H1 (cell line): ENCODE results near the gene HSD17B10. TPM values are rescaled to one million over a fixed set of nuclear protein-coding genes. Genes with fewer than 3 reads are reported as not detected.

Source experiments
- ATF2 ChIP-seq: IDR thresholded peaks from 2 replicates; pipeline ENCODE4 v1.6.1; 2012; ENCODE audit warnings: low read length, inconsistent platforms
- ATF3 ChIP-seq: IDR thresholded peaks from 2 replicates; pipeline ENCODE4 v1.6.1; 2011; ENCODE audit warnings: low read depth, mild to moderate bottlenecking, low read length; ENCODE audit not compliant: insufficient read depth
- CHD1 ChIP-seq: IDR thresholded peaks from 2 replicates; pipeline ENCODE4 v1.6.1; 2012; ENCODE audit warnings: low read depth, low read length, improper control_type of control experiment
- RFX5 ChIP-seq: IDR thresholded peaks from 2 replicates; pipeline ENCODE4 v1.6.1; 2011; ENCODE audit warnings: low read depth, low read length, improper control_type of control experiment, borderline replicate concordance
- SIN3A ChIP-seq, 2 experiments: IDR thresholded peaks in 1 of 2; conservative IDR thresholded peaks in 1 of 2; 2 replicates each; pipeline ENCODE4 v1.6.1; 2011 to 2012; ENCODE audit warnings: low read length in 2 of 2, improper control_type of control experiment in 1 of 2, low read depth in 1 of 2, mild to moderate bottlenecking in 1 of 2
- SP4 ChIP-seq: IDR thresholded peaks from 2 replicates; pipeline ENCODE4 v1.6.1; 2012; ENCODE audit warnings: low read length, inconsistent platforms
- SRF ChIP-seq: IDR thresholded peaks from 2 replicates; pipeline ENCODE4 v1.6.1; 2011; ENCODE audit warnings: mild to moderate bottlenecking, low read depth, low read length, moderate library complexity
- USF2 ChIP-seq: IDR thresholded peaks from 2 replicates; pipeline ENCODE4 v1.6.1; 2011; ENCODE audit warnings: low read length, improper control_type of control experiment
- polyA plus RNA-seq, 7 experiments: library from polyadenylated mRNA; depleted of rRNA in 3 of 7; stranded (reverse) in 5 of 7; unstranded in 2 of 7; fragments of >200 nt in 5 of 7; fragments of 200-250 nt in 2 of 7; gene quantifications; 1 replicate in 5 of 7; 2 replicates in 1 of 7; 4 replicates in 1 of 7; pipeline versions ENCODE4 v1.2.1 to v1.2.3, GENCODE V29; 2011 to 2013; ENCODE audit warnings: missing spikeins in 2 of 7, mixed read lengths in 2 of 7
- total RNA-seq: library from RNA; stranded (reverse); fragmentation: NEBNext Ultra II Directional; extraction: Animal tissue kit (Norgen Biotek cat#: 25700); gene quantifications from 2 replicates; pipeline ENCODE4 v1.2.1, GENCODE V29; 2021

Gene HSD17B10
- total and polyA plus RNA-seq, 2 of the 8 experiments (the other 6 are each of a cell fraction or from before 2014, with no cell fraction given) = 114 to 236 TPM

GRCh38 chrX:53430231-53430630 lies 3.9 kb downstream of the HSD17B10 start (continued):
- TF ChIP-seq RFX5 (no peak), ATF2 (no peak), SIN3A (conservative IDR thresholded peaks at IDR 0.05 in 1 of 2, IDR thresholded peaks at IDR 0.05 in 1 of 2; ENCODE audit: low read depth in 1 of 2, low read length in 2 of 2) (no peak), SRF (no peak), SP4 (no peak), CHD1 (no peak), ATF3 (no peak), USF2 (no peak)
